HepG2 (cell line): ENCODE data around the gene ALDH3A2. TPM values are rescaled to one million over a fixed set of nuclear protein-coding genes. Genes with fewer than 3 reads are reported as not detected.

Source experiments
- ATF7 ChIP-seq, 2 experiments: fragments of 450-650 bp in 1 of 2; sonication (generic) in 1 of 2; formaldehyde crosslinking in 1 of 2; IDR thresholded peaks; 2 replicates each; pipeline versions ENCODE4 v1.4.0 to v1.6.1; 2016 to 2020; ENCODE audit warnings: antibody characterized with exemption in 1 of 2, mild to moderate bottlenecking in 1 of 2, missing genetic modification reagents in 1 of 2
- CBX2 ChIP-seq, 2 experiments: fragments of 200-600 bp in 1 of 2; sonication (generic); formaldehyde crosslinking in 1 of 2; IDR thresholded peaks; 2 replicates each; pipeline versions ENCODE4 v1.7.0 to v1.8.1; 2018 to 2022; ENCODE audit warnings: low read depth in 2 of 2, low read length in 1 of 2, mild to moderate bottlenecking in 1 of 2, missing genetic modification reagents in 1 of 2
- DR1 ChIP-seq: sonication (generic); formaldehyde crosslinking; IDR thresholded peaks from 2 replicates; pipeline ENCODE4 v1.8.0; 2021; ENCODE audit warnings: mild to moderate bottlenecking, missing genetic modification reagents, inconsistent platforms
- GPN1 ChIP-seq: sonication (generic); formaldehyde crosslinking; IDR thresholded peaks from 2 replicates; pipeline ENCODE4 v1.5.1; 2020; ENCODE audit warnings: missing genetic modification reagents, borderline replicate concordance
- GTF3A ChIP-seq: sonication (generic); formaldehyde crosslinking; conservative IDR thresholded peaks from 2 replicates; pipeline ENCODE4 v1.4.0; 2020; ENCODE audit warnings: mild to moderate bottlenecking, missing genetic modification reagents
- KLF11 ChIP-seq: IDR thresholded peaks from 2 replicates; pipeline ENCODE4 v1.6.1; 2016; ENCODE audit warnings: missing compliant biosample characterization
- MEIS1 ChIP-seq: sonication (generic); formaldehyde crosslinking; IDR thresholded peaks from 2 replicates; pipeline ENCODE4 v1.9.0; 2021; ENCODE audit warnings: mild to moderate bottlenecking, missing genetic modification reagents, moderate library complexity, borderline replicate concordance
- MIER3 ChIP-seq: IDR thresholded peaks from 2 replicates; pipeline ENCODE4 v1.6.1; 2016; ENCODE audit warnings: missing compliant biosample characterization, borderline replicate concordance
- MTA1 ChIP-seq: sonication (generic); formaldehyde crosslinking; IDR thresholded peaks from 2 replicates; pipeline ENCODE4 v1.4.0; 2020; ENCODE audit warnings: missing genetic modification reagents, mild to moderate bottlenecking, borderline replicate concordance
- NKX3-1 ChIP-seq: sonication (generic); formaldehyde crosslinking; IDR thresholded peaks from 2 replicates; pipeline ENCODE4 v1.5.0; 2020; ENCODE audit warnings: missing genetic modification reagents
- NR2C2 ChIP-seq: sonication (generic); formaldehyde crosslinking; IDR thresholded peaks from 2 replicates; pipeline ENCODE4 v1.4.0; 2020; ENCODE audit warnings: missing genetic modification reagents, mild to moderate bottlenecking, moderate library complexity, borderline replicate concordance
- POLR2AphosphoS5 ChIP-seq: IDR thresholded peaks from 2 replicates; pipeline ENCODE4 v1.6.1; 2012; ENCODE audit warnings: low read depth, low read length
- SMAD1 ChIP-seq: sonication (generic); formaldehyde crosslinking; IDR thresholded peaks from 2 replicates; pipeline ENCODE4 v1.4.0; 2020; ENCODE audit warnings: missing genetic modification reagents, low read depth, mild to moderate bottlenecking, borderline replicate concordance
- SPEN ChIP-seq: sonication (generic); formaldehyde crosslinking; IDR thresholded peaks from 2 replicates; pipeline ENCODE4 v1.5.1; 2020; ENCODE audit warnings: low read depth, mild to moderate bottlenecking, missing genetic modification reagents
- SRSF4 ChIP-seq: fragments of 200-400 bp; formaldehyde crosslinking; IDR thresholded peaks from one replicate; pipeline ENCODE4 v1.6.1; 2018; ENCODE audit warnings: mild to moderate bottlenecking, low read depth, low read length, moderate library complexity; ENCODE audit not compliant: poor library complexity, severe bottlenecking
- TERF1 ChIP-seq: sonication (generic); formaldehyde crosslinking; IDR thresholded peaks from 2 replicates; pipeline ENCODE4 v1.8.0; 2022; ENCODE audit warnings: mild to moderate bottlenecking, missing genetic modification reagents, moderate library complexity
- TP53 ChIP-seq: sonication (generic); formaldehyde crosslinking; conservative IDR thresholded peaks from 2 replicates; pipeline ENCODE4 v1.4.0; 2020; ENCODE audit warnings: missing genetic modification reagents
- ZBTB3 ChIP-seq: sonication (generic); formaldehyde crosslinking; IDR thresholded peaks from 2 replicates; pipeline ENCODE4 v1.4.0; 2020; ENCODE audit warnings: low read depth, mild to moderate bottlenecking, moderate library complexity, missing genetic modification reagents, borderline replicate concordance
- ZFP91 ChIP-seq: sonication (generic); formaldehyde crosslinking; IDR thresholded peaks from 2 replicates; pipeline ENCODE4 v1.9.0; 2022; ENCODE audit warnings: missing genetic modification reagents, mild to moderate bottlenecking, borderline replicate concordance
- ZNF136 ChIP-seq: sonication (generic); formaldehyde crosslinking; IDR thresholded peaks from 2 replicates; pipeline ENCODE4 v1.8.1; 2022; ENCODE audit warnings: low read depth, mild to moderate bottlenecking, moderate library complexity, missing genetic modification reagents
- ZNF225 ChIP-seq: sonication (generic); formaldehyde crosslinking; IDR thresholded peaks from 2 replicates; pipeline ENCODE4 v1.4.0; 2020; ENCODE audit warnings: mild to moderate bottlenecking, missing genetic modification reagents
- ZNF3 ChIP-seq: IDR thresholded peaks from 2 replicates; pipeline ENCODE4 v1.7.0; 2017; ENCODE audit warnings: inconsistent platforms
- ZNF331 ChIP-seq: sonication (generic); formaldehyde crosslinking; IDR thresholded peaks from 2 replicates; pipeline ENCODE4 v1.4.0; 2020; ENCODE audit warnings: missing genetic modification reagents
- ZNF33B ChIP-seq: sonication (generic); formaldehyde crosslinking; IDR thresholded peaks from 2 replicates; pipeline ENCODE4 v1.5.1; 2020; ENCODE audit warnings: mild to moderate bottlenecking, missing genetic modification reagents
- ZNF563 ChIP-seq: sonication (generic); formaldehyde crosslinking; IDR thresholded peaks from 2 replicates; pipeline ENCODE4 v1.8.0; 2022; ENCODE audit warnings: mild to moderate bottlenecking, moderate library complexity, missing genetic modification reagents
- ZNF589 ChIP-seq: sonication (generic); formaldehyde crosslinking; conservative IDR thresholded peaks from 2 replicates; pipeline ENCODE4 v1.8.0; 2022; ENCODE audit warnings: mild to moderate bottlenecking, moderate library complexity, missing genetic modification reagents
- ZNF670 ChIP-seq: sonication (generic); formaldehyde crosslinking; IDR thresholded peaks from 2 replicates; pipeline ENCODE4 v1.8.0; 2022; ENCODE audit warnings: mild to moderate bottlenecking, missing genetic modification reagents, borderline replicate concordance
- polyA plus RNA-seq, 8 experiments: library from polyadenylated mRNA; depleted of rRNA in 3 of 8; stranded (reverse) in 7 of 8; unstranded in 1 of 8; fragments of >200 nt; fragmentation: Illumina TruSeq in 4 of 8; extraction: Trizol in 4 of 8; gene quantifications; 2 replicates each; pipeline versions ENCODE4 v1.2.1 to v1.2.3, GENCODE V29; 2011 to 2016; ENCODE audit warnings: low read depth in 4 of 8, missing spikeins in 1 of 8, mixed read lengths in 1 of 8; ENCODE audit not compliant: insufficient read depth in 1 of 8
- total RNA-seq, 5 experiments: library from RNA; depleted of rRNA; stranded (reverse); fragments of >200 nt; fragmentation: Illumina TruSeq; extraction: Trizol; gene quantifications; 2 replicates each; pipeline ENCODE4 v1.2.3, GENCODE V29; 2016; ENCODE audit warnings: low read depth in 1 of 5

Gene ALDH3A2
- total and polyA plus RNA-seq, 2 of the 13 experiments (the other 11 are each of a cell fraction or from before 2014, with no cell fraction given) = 80.8 to 180 TPM

- TF ChIP-seq ZFP91 (peak; percentile 97), POLR2AphosphoS5 (peak; percentile 85), TERF1 (no peak), MTA1 (peak; percentile 98; the same call in 1 of the 2 replicates), GPN1 (no peak; the same call in 1 of the 2 replicates), ZNF225 (CRISPR knock-in tag) (peak; percentile 97; the same call in 1 of the 2 replicates), SRSF4 (no peak), ZNF3 (CRISPR knock-in tag) (no peak), NKX3-1 (0 out of 2 replicates have a peak, but pooled peaks have one; percentile 64), SPEN (peak; percentile 81; the same call in 1 of the 2 replicates), CBX2 (IDR thresholded peaks at IDR 0.05; ENCODE audit: low read depth, low read length) (no peak; the same call in 1 of the 2 replicates), CBX2 (CRISPR knock-in tag; IDR thresholded peaks at IDR 0.05; ENCODE audit: low read depth) (no peak), MIER3 (CRISPR knock-in tag) (peak; percentile 90; the same call in 1 of the 2 replicates), ZBTB3 (CRISPR knock-in tag) (peak; percentile 75; the same call in 1 of the 2 replicates), ZNF563 (CRISPR knock-in tag) (peak; percentile 98), ZNF331 (CRISPR knock-in tag) (peak; percentile 94; the same call in 1 of the 2 replicates), TP53 (CRISPR knock-in tag) (peak; percentile 67; the same call in 1 of the 2 replicates), NR2C2 (CRISPR knock-in tag) (peak; percentile 74), ZNF589 (peak; percentile 80), DR1 (CRISPR knock-in tag) (peak; percentile 90), SMAD1 (CRISPR knock-in tag) (no peak; the same call in 1 of the 2 replicates), ZNF136 (CRISPR knock-in tag) (peak; percentile 49; the same call in 1 of the 2 replicates), MEIS1 (CRISPR knock-in tag) (0 out of 2 replicates have a peak, but pooled peaks have one; percentile 66), ATF7 (IDR thresholded peaks at IDR 0.05) (no peak), ATF7 (CRISPR knock-in tag; IDR thresholded peaks at IDR 0.05) (no peak), GTF3A (CRISPR knock-in tag) (0 out of 2 replicates have a peak, but pooled peaks have one; percentile 54), ZNF33B (CRISPR knock-in tag) (peak; percentile 73; the same call in 1 of the 2 replicates), ZNF670 (peak; percentile 59; the same call in 1 of the 2 replicates), KLF11 (no peak)
These were observed at the start of gene ALDH3A2 (continued) for GRCh38 chr17:19648475-19649273.
